SK-N-SH (cell line): Measurements from ENCODE around the gene LGR6. TPM values are rescaled to one million over a fixed set of nuclear protein-coding genes. Genes with fewer than 3 reads are reported as not detected.

Experiments used
- CTCF ChIA-PET: fragments of 300-600, 350-600 bp; formaldehyde crosslinking; extraction: SDS; loops from one replicate; lab custom pipeline; 2021; lab: Yijun Ruan, JAX
- POLR2A ChIA-PET: fragments of 350-600 bp; sonication (Branson Sonifier 250); formaldehyde crosslinking; extraction: SDS; loops from one replicate; lab custom pipeline; 2020; ENCODE audit warnings: antibody characterized with exemption, inconsistent platforms; lab: Yijun Ruan, JAX
- DNase-seq: peaks from one replicate; pipeline ENCODE4 v3.0.0; 2012
- H2AFZ ChIP-seq: fragments of 200-600 bp; sonication (generic); 2 replicates; pipeline ENCODE4 v1.8.1; 2016; ENCODE audit warnings: antibody characterized with exemption, mild to moderate bottlenecking, low read depth
- H3F3A ChIP-seq: fragments of 200-600 bp; sonication (generic); replicated peaks from 2 replicates; pipeline ENCODE3; 2016; ENCODE audit warnings: antibody characterized with exemption, mild to moderate bottlenecking; ENCODE audit not compliant: insufficient read depth
- H3K27ac ChIP-seq, 2 experiments: fragments of 200-500 bp in 1 of 2; fragments of 200-600 bp in 1 of 2; sonication (Bioruptor generic) in 1 of 2; sonication (generic), shearing (Covaris generic) in 1 of 2; 2 replicates each; pipeline versions ENCODE4 v1.5.1 to v1.6.1; 2014 to 2016; ENCODE audit warnings: low read depth in 2 of 2, inconsistent platforms in 1 of 2, low read length in 1 of 2, mild to moderate bottlenecking in 1 of 2, mixed read lengths in 1 of 2
- H3K27me3 ChIP-seq: fragments of 200-600 bp; sonication (generic), shearing (Covaris generic); 2 replicates; pipeline ENCODE4 v1.6.1; 2016; ENCODE audit warnings: mixed run types; ENCODE audit not compliant: insufficient read depth
- H3K36me3 ChIP-seq, 2 experiments: fragments of 200-500 bp in 1 of 2; fragments of 200-600 bp in 1 of 2; sonication (Bioruptor generic) in 1 of 2; sonication (generic) in 1 of 2; replicated peaks in 1 of 2; 2 replicates each; pipeline versions ENCODE3 to v1.5.1; 2014 to 2016; ENCODE audit warnings: low read length in 1 of 2, mild to moderate bottlenecking in 1 of 2; ENCODE audit not compliant: insufficient read depth in 2 of 2, control insufficient read depth in 1 of 2
- H3K4me1 ChIP-seq, 2 experiments: fragments of 200-500 bp in 1 of 2; fragments of 200-600 bp in 1 of 2; sonication (Bioruptor generic) in 1 of 2; sonication (generic), shearing (Covaris generic) in 1 of 2; 2 replicates each; pipeline versions ENCODE4 v1.5.1 to v1.6.1; 2014 to 2016; ENCODE audit warnings: low read depth in 1 of 2, low read length in 1 of 2, mixed run types in 1 of 2; ENCODE audit not compliant: insufficient read depth in 2 of 2, control insufficient read depth in 1 of 2
- H3K4me2 ChIP-seq: fragments of 200-600 bp; sonication (generic), shearing (Covaris generic); 2 replicates; pipeline ENCODE4 v1.6.1; 2017; ENCODE audit warnings: mixed run types
- H3K4me3 ChIP-seq, 2 experiments: fragments of 200-500 bp in 1 of 2; fragments of 200-600 bp in 1 of 2; sonication (Bioruptor generic) in 1 of 2; sonication (generic), shearing (Covaris generic) in 1 of 2; 2 replicates each; pipeline versions ENCODE4 v1.5.1 to v1.8.1; 2014 to 2016; ENCODE audit warnings: low read depth in 2 of 2, inconsistent platforms in 1 of 2, low read length in 1 of 2, mild to moderate bottlenecking in 1 of 2, mixed read lengths in 1 of 2, moderate library complexity in 1 of 2
- H3K79me2 ChIP-seq: fragments of 200-600 bp; sonication (generic); 2 replicates; pipeline ENCODE4 v1.8.1; 2017; ENCODE audit warnings: mild to moderate bottlenecking; ENCODE audit not compliant: insufficient read depth
- H3K9ac ChIP-seq: fragments of 200-600 bp; sonication (generic); 2 replicates; pipeline ENCODE4 v1.6.1; 2017; ENCODE audit warnings: mixed run types
- H3K9me2 ChIP-seq: fragments of 200-600 bp; sonication (generic); 2 replicates; pipeline ENCODE4 v1.6.1; 2017; ENCODE audit warnings: mixed run types
- H3K9me3 ChIP-seq: fragments of 200-600 bp; sonication (generic); 2 replicates; pipeline ENCODE4 v1.6.1; 2017; ENCODE audit warnings: mixed run types, mild to moderate bottlenecking, moderate library complexity
- H4K20me1 ChIP-seq: fragments of 200-600 bp; sonication (generic); 2 replicates; pipeline ENCODE4 v1.6.1; 2017; ENCODE audit warnings: mild to moderate bottlenecking, mixed run types; ENCODE audit not compliant: insufficient read depth
- CHD2 ChIP-seq: fragments of 150-350 bp; IDR thresholded peaks from 2 replicates; pipeline ENCODE4 v1.6.1; 2018; ENCODE audit warnings: low read length; ENCODE audit not compliant: partially characterized antibody
- ELF1 ChIP-seq: IDR thresholded peaks from 2 replicates; pipeline ENCODE4 v1.4.0; 2012
- EP300 ChIP-seq, 2 experiments: IDR thresholded peaks; 2 replicates each; pipeline versions ENCODE4 v1.4.0 to v1.6.1; 2012; ENCODE audit warnings: borderline replicate concordance in 1 of 2, low read depth in 1 of 2, low read length in 1 of 2
- FOSL2 ChIP-seq: IDR thresholded peaks from 2 replicates; pipeline ENCODE4 v1.4.0; 2012; ENCODE audit warnings: low read depth, mild to moderate bottlenecking, moderate library complexity, borderline replicate concordance
- FOXJ3 ChIP-seq: sonication (generic); formaldehyde crosslinking; IDR thresholded peaks from 2 replicates; pipeline ENCODE4 v1.5.1; 2020; ENCODE audit warnings: mild to moderate bottlenecking, missing genetic modification reagents
- FOXM1 ChIP-seq: IDR thresholded peaks from 2 replicates; pipeline ENCODE4 v1.4.0; 2012; ENCODE audit warnings: low read depth, mild to moderate bottlenecking
- JUND ChIP-seq: IDR thresholded peaks from 2 replicates; pipeline ENCODE4 v1.4.0; 2012
- NFIC ChIP-seq: IDR thresholded peaks from 2 replicates; pipeline ENCODE4 v1.4.0; 2012; ENCODE audit warnings: borderline replicate concordance
- NRF1 ChIP-seq: IDR thresholded peaks from 2 replicates; pipeline ENCODE4 v1.6.1; 2012; ENCODE audit warnings: low read depth, mild to moderate bottlenecking, low read length
- POLR2AphosphoS5 ChIP-seq: IDR thresholded peaks from 2 replicates; pipeline ENCODE4 v1.6.1; 2012; ENCODE audit warnings: low read depth, low read length
- RAD21 ChIP-seq: IDR thresholded peaks from 2 replicates; pipeline ENCODE4 v1.6.1; 2012; ENCODE audit warnings: mild to moderate bottlenecking, low read length
- RCOR1 ChIP-seq: fragments of 150-350 bp; IDR thresholded peaks from 2 replicates; pipeline ENCODE4 v1.6.1; 2017; ENCODE audit warnings: antibody characterized with exemption, low read length
- RFX5 ChIP-seq: IDR thresholded peaks from 2 replicates; pipeline ENCODE4 v1.6.1; 2012; ENCODE audit warnings: mild to moderate bottlenecking, improper control_type of control experiment, low read length
- SMC3 ChIP-seq: IDR thresholded peaks from 2 replicates; pipeline ENCODE4 v1.6.1; 2012; ENCODE audit warnings: low read depth, low read length, improper control_type of control experiment
- USF1 ChIP-seq: IDR thresholded peaks from 2 replicates; pipeline ENCODE4 v1.4.0; 2012; ENCODE audit warnings: low read depth, borderline replicate concordance
- YY1 ChIP-seq: IDR thresholded peaks from 2 replicates; pipeline ENCODE4 v1.4.0; 2012; ENCODE audit warnings: low read depth, mild to moderate bottlenecking
- ZBTB33 ChIP-seq: IDR thresholded peaks from 2 replicates; pipeline ENCODE4 v1.4.0; 2012; ENCODE audit warnings: low read depth, borderline replicate concordance
- WGBS: methylation state at CpG from one replicate; pipeline ENCODE4 v1.1.6; 2017; ENCODE audit warnings: low lambda C conversion rate; 5-methylcytosine and 5-hydroxymethylcytosine counted together
- polyA plus RNA-seq, 3 experiments: library from polyadenylated mRNA; depleted of rRNA; stranded (reverse); fragments of >200 nt; gene quantifications; 2 replicates each; pipeline ENCODE4 v1.2.3, GENCODE V29; 2012

LGR6 gene
- polyA plus RNA-seq, 1 of the 3 experiments (the other 2 are of a cell fraction), result 0.03 TPM

GRCh38 chr1:202276081-202276715 is 82.6 kb downstream of the LGR6 start:
- no peak overlapping the region for H3K9ac ChIP-seq
- H3K4me2 ChIP-seq, result no peak overlapping the region
- peaks cover 2 to 18% of the 10 kb centered on the region in 2 experiments; a peak in 3 of 4 replicates for H3K4me1 ChIP-seq
- H3K27me3 ChIP-seq, result no peaks in the 10 kb centered on the region; the same call in 1 of the 2 replicates
- H2AFZ ChIP-seq, result no peak overlapping the region
- H3K9me2 ChIP-seq, result no peaks in the 10 kb centered on the region
- TF ChIP-seq RCOR1 (no peak), EP300 (IDR thresholded peaks at IDR 0.05; ENCODE audit: borderline replicate concordance in 1 of 2, low read depth in 1 of 2, low read length in 1 of 2) (no peak), FOSL2 (no peak), FOXM1 (no peak), SMC3 (no peak), CHD2 (no peak)
- WGBS, result 89% methylated on average over 11 of the region's 11 CpGs
- no peak overlapping the region for H3K4me3 ChIP-seq
- H3K27ac ChIP-seq, result no peak overlapping the region
- H3K36me3 ChIP-seq, result no peaks in the 10 kb centered on the region
- H3K9me3 ChIP-seq, result no peaks in the 10 kb centered on the region
- no peak for DNase-seq
- CTCF ChIA-PET, result interaction anchor here (0.9 to 3.4 kb wide), 4 partner anchors 36 to 63 kb away, joined by 3 to 23 read pairs (median 4); no protein-coding TSS in a partner anchor
- POLR2A ChIA-PET, result no interaction called here
- peaks cover 15% of the 10 kb centered on the region for H3F3A ChIP-seq
- H3K79me2 ChIP-seq, result no peaks in the 10 kb centered on the region
- H4K20me1 ChIP-seq, result no peaks in the 10 kb centered on the region

GRCh38 chr1:202276920-202277319 is 83.3 kb downstream of the LGR6 start:
- no peak for TF ChIP-seq POLR2AphosphoS5
- no peak for TF ChIP-seq ELF1
- no peak for TF ChIP-seq JUND
- no peak for TF ChIP-seq FOSL2
- no peak for TF ChIP-seq RFX5
- TF ChIP-seq USF1, result no peak
- TF ChIP-seq FOXJ3, result no peak
- TF ChIP-seq RAD21, result no peak
- TF ChIP-seq NRF1, result no peak
- no peak for TF ChIP-seq YY1
- no peak for TF ChIP-seq NFIC
- no peak for TF ChIP-seq ZBTB33
- H3K9ac ChIP-seq, result no peak overlapping the region
- H3F3A ChIP-seq, result peaks cover 15% of the 10 kb centered on the region
- no peaks in the 10 kb centered on the region for H3K36me3 ChIP-seq
- no peak overlapping the region for H3K27ac ChIP-seq
- DNase-seq, result no peak
- H3K9me2 ChIP-seq, result no peaks in the 10 kb centered on the region
- no peaks in the 10 kb centered on the region for H3K79me2 ChIP-seq
- H4K20me1 ChIP-seq, result no peaks in the 10 kb centered on the region
- no peak overlapping the region for H3K4me2 ChIP-seq
- no peak overlapping the region for H2AFZ ChIP-seq
- H3K27me3 ChIP-seq, result no peaks in the 10 kb centered on the region
- H3K4me1 ChIP-seq, result peaks cover 9 to 25% of the 10 kb centered on the region in 2 experiments
- WGBS, result 93% methylated on average over 3 of the region's 3 CpGs
- CTCF ChIA-PET, result interaction anchor here (0.9 to 3.4 kb wide), 4 partner anchors 35 to 63 kb away, joined by 3 to 23 read pairs (median 4); no protein-coding TSS in a partner anchor
- no peak overlapping the region for H3K4me3 ChIP-seq
- POLR2A ChIA-PET, result no interaction called here
- no peaks in the 10 kb centered on the region for H3K9me3 ChIP-seq
